ENCODE measurements around the gene SH3GL3.

SH3GL3 gene

DNA sequence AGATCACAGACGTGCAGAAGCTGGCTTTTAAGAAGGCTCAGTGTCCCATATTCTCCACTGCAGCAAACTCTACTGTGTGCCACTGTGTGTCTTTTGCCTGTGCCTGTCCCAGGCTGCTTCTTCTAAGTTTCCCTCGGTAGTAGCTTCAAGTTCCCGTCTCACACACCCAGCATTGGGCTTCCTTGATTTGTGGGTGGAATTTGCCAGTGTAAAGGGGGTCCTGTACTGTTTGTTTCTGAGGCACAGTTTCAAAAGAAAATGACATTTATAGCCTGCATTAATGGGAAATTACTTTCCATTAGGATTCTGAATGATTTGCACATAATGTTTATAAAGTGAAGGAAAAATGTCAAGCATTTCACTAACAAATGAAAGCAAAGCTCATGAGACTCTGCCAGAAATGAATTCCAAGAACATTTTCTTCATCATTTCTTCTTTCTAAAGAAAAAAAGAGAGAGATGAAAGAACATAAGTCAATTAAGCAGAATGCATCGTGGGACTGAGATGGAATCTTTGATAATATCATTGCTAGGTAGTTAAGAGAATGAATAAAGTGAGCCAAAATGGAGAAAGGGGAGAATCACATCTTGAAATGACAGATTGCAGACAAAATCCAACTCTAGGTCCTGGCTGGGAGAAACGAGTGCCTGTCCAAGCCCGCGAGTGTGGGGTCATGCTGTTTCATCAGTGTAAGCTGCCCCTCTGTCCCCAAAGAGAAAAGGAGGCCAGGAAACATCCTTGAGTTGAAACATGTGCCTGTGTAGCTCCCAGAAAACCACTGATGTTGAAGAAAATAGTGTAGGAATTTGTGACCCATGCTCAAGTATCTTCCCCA lies 158.2 kb downstream of the SH3GL3 start:
- Histone ChIP-seq H3K27ac (no peak overlapping the region), H3K4me3 (peak overlapping the region; percentile 1)
- TF ChIP-seq, protein P1, sequence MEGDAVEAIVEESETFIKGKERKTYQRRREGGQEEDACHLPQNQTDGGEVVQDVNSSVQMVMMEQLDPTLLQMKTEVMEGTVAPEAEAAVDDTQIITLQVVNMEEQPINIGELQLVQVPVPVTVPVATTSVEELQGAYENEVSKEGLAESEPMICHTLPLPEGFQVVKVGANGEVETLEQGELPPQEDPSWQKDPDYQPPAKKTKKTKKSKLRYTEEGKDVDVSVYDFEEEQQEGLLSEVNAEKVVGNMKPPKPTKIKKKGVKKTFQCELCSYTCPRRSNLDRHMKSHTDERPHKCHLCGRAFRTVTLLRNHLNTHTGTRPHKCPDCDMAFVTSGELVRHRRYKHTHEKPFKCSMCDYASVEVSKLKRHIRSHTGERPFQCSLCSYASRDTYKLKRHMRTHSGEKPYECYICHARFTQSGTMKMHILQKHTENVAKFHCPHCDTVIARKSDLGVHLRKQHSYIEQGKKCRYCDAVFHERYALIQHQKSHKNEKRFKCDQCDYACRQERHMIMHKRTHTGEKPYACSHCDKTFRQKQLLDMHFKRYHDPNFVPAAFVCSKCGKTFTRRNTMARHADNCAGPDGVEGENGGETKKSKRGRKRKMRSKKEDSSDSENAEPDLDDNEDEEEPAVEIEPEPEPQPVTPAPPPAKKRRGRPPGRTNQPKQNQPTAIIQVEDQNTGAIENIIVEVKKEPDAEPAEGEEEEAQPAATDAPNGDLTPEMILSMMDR (IDR thresholded peaks at IDR 0.05): no peak
- no peak for DNase-seq (ENCODE audit: low spot score)

DNA sequence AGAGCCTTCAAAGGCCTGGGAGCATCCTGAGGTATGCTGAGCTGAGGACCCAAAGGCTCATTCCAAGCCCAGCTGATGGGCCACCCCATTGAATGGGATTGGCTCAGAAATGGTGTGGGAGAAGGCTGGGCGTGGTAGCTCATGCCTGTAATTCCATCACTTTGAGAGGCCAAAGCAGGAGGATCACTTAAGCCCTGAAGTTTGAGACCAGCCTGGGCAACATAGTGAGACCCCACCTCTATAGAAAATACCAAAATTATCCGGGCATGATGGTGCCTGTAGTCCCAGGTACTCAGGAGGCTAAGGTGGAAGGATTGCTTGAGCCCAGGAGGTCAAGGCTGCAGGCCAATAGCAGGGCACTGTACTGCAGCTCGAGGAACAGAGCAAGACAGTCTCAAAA lies 163.0 kb downstream of the SH3GL3 start:
- Histone ChIP-seq H3K27ac (no peak overlapping the region), H3K4me3 (no peak overlapping the region)
- TF ChIP-seq, protein P1 (IDR thresholded peaks at IDR 0.05): no peak
- DNase-seq (ENCODE audit: low spot score): no peak

GRCh38 chr15:83610901-83611685 lies 164.0 kb downstream of the SH3GL3 start:
- no peak for DNase-seq (ENCODE audit: low spot score)
- H3K27ac ChIP-seq: no peak overlapping the region
- TF ChIP-seq, protein P1 (IDR thresholded peaks at IDR 0.05): no peak
- no peak overlapping the region for H3K4me3 ChIP-seq

DNA sequence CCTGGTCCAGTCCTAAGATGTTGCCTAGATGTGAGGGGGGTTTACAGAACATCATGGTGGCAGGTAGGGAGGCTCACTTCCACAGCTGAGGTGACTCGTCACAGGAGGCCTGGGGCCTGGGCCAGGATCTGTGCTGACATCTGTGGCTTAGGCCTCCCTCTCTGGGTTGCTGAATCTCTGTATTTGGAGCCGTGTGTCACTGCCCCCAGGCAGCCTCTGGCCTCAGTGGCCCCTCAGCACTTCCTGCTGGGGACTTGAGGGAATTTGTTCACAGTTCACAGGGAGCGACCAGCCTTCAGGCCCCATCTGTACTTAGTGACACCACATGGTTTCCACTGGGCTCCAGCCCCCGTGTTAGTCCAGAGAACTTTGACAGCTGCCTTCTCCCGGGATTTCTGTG lies 165.1 kb downstream of the SH3GL3 start:
- no peak for DNase-seq (ENCODE audit: low spot score)
- TF ChIP-seq, protein P1 (IDR thresholded peaks at IDR 0.05): no peak
- Histone ChIP-seq H3K27ac (no peak overlapping the region), H3K4me3 (no peak overlapping the region)

DNA sequence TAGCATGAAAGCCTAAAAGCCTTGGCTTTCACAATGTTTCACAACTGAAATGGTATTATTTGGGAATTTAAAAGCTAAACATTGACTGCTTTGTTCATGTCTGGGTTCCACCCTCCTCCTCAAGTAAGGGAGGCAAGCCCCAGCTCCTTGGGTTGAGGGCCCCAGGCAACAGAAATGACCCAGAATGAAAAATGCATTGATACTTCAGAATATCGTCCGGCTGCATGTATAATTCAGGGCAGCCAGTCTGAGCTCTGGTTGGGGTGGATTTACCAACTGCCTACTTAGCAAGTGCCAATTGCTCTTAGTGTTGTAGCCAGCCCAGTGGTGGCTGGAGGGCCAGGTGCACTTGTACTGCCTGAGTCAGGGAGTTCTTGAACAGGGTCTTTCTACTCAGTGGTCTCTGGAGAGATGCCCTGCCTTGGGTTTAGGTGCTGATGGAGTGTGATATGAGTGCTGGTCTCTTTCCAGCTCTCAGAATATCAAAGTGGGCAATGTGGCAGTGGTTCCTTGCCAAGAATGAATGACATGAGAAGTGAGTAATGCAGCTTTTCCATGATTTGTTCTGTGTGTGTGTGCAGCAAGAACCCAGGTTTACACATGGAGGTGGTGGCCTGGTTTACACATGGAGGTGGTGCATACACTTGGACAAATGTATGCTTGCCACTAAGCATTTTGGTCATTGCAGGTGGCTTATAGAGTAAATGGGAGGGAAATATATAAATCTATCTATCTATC lies 165.9 kb downstream of the SH3GL3 start:
- no peak for DNase-seq (ENCODE audit: low spot score)
- H3K27ac ChIP-seq: no peak overlapping the region
- H3K4me3 ChIP-seq: no peak overlapping the region
- TF ChIP-seq, protein P1 (IDR thresholded peaks at IDR 0.05): no peak

- no peak overlapping the region for H3K27ac ChIP-seq
- no peak for DNase-seq (ENCODE audit: low spot score)
Observed at GRCh38 chr15:83613714-83614113, 166.6 kb downstream of the SH3GL3 start.

More at GRCh38 chr15:83613714-83614113, 166.6 kb downstream of the SH3GL3 start:
- H3K4me3 ChIP-seq: no peak overlapping the region
- TF ChIP-seq, protein P1 (IDR thresholded peaks at IDR 0.05): no peak

All from coronary artery (tissue), 2 donors.